ENCODE measurements around the gene NDUFS3.
"Not testable (repeated sequence)": the region's sequence is repeated elsewhere in the genome, so short reads cannot be mapped to it uniquely, and the experiment has no call there.

The NDUFS3 gene

DNA sequence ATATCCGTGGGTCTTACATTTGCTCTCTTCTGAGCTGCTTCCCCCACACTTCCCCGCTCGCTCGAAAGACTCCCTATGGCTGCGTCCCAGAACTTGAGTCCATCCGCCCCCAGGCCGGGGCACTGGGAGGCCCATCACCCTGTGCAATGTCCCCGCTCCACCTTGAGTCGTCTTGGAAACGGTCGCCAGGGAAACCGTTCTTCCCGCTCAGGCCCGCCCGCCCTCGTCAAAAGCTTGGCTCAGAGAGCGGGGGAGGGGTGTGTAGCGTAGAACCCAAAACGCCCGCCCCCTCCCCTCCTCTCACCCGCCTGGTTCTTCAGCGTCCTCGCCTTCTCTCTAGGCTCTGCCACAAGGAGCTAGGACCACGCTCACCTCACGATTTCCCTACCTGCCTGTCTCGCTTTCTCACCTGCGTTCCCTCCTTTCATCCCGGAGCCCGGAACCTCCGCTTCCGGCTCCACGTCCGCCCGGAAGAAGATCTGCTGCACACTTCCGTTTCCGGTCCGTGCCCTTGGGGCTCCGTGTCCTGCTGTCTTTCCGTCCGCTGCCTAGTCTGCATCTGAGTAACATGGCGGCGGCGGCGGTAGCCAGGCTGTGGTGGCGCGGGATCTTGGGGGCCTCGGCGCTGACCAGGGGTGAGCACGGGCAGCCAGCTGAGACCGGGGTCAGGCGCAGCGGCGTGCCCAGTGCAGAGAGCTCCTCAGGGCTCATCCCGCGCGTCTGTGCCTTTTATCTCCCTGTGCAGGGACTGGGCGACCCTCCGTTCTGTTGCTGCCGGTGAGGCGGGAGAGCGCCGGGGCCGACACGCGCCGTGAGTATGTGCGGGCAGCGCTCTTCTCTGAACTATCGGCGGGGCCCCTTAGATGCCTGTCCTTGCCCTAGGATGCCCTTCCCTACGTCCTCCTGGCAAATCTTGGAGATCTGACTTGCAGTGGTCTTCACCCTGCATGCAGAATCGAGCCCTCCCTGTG, at the start of gene NDUFS3, which contains the start of gene KBTBD4:
Gene NDUFS3 (plus strand): TSS at position 551 of the 971 bp plus-strand sequence. CDS start 18 bp downstream, at position 569.
Gene KBTBD4 (minus strand): TSS at position 447 of the 971 bp plus-strand sequence. CDS start 19 bp downstream, at position 428.
- DNase-seq: peak; percentile 88

DNA sequence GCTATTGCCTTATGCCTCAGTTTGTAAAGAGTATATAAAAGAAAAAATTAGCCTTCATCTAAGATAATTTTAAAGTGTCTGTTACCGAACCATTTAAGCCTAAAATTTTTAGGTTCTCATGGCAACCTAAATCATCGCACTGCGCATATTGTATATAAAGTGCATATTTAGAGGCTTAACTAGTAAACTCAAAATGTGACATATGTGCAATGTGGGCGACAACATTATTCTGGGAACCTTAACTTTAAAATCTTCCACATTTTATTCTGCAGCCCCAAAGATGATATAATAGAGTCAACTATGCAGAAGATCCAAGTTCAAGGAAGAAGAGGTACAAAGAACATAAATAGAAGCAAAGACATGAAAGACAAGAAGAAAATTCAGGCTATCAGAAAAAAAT, 48.9 kb upstream of the NDUFS3 start:
- no peak for DNase-seq

DNA sequence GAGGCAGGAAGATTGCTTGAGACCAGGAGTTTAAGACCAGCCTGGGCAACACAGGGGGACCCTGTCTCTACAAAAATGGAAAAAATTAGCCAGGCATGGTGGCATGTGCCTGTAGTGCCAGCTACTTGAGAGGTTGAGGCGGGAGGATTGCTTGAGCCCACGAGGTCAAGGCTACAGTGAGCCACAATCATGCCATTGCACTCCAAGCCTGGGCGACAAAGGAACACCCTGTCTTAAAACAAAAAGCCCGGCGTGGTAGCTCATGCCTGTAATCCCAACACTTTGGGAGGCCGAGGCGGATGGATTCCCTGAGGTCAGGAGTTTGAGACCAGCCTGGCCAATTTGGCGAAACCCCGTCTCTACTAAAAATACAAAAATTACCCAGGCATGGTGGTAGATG, 48.2 kb upstream of the NDUFS3 start:
- DNase-seq: not testable (repeated sequence)

DNA sequence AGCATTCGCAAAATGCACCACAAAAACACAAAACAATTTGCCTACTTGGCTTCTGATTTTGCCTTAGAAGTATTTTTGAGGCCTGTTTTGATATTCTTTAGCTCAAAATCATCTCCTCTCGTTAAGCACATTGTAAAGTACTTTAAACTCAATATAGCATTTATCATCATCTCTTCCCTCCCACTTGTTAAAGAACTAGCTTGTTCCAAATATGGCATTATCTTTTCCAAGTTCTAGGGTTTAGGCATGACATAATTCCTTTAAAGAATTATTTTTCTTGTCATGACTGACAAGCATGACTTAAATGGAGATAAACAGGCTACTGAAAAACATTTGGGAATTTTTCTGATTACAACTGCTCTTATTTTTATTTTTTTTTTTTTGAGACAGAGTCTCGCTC, 47.2 kb upstream of the NDUFS3 start:
- DNase-seq: no peak

DNA sequence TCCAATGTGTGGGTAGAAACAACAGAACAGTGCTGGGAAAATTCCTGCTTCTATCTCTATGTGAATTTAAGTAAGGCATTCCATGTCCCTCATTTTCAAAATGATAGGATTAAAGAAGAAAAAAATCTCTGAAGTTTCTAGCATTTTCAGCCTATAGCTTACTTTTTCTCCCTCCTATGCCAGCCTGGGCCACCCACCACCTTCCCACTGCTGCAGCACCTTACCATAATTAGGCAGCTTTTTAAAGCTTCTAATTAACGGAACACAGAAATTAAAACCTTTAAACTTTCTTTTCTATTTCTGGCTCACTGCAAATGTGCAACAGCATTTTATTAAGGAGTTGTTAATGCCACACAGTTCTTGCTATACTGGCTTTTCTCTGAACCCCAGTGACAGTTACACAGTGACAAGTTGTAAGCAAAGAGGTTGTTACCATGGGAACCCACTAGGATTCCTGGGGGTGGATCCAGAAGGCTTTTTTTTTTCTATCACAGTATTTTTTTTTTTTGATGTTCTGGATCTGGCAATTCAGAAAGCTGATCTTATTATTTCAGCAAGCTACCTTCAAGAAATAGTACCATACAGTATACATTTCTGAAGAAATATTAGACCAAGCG, 46.2 kb upstream of the NDUFS3 start:
- no peak for DNase-seq

DNA sequence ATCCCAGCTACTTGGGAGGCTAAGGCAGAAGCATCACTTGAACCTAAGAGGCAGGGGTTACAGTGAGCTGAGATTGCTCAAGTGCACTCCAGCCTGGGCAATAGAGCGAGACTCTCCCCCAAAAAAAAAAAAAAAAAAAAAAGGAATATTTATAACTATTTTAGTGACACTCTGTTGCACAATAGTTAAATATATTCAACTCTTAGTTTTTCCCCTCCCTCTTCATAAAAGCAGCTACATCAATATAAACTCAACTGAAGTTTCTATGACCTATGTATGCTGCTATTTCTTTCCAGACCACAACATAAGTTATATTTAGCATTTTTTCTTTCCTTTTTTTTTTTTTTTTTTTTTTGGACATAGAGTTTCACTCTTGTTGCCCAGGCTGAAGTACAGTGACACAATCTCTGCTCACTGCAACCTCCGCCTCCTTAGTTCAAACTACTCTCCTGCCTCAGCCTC, 45.2 kb upstream of the NDUFS3 start:
- no peak for DNase-seq

DNA sequence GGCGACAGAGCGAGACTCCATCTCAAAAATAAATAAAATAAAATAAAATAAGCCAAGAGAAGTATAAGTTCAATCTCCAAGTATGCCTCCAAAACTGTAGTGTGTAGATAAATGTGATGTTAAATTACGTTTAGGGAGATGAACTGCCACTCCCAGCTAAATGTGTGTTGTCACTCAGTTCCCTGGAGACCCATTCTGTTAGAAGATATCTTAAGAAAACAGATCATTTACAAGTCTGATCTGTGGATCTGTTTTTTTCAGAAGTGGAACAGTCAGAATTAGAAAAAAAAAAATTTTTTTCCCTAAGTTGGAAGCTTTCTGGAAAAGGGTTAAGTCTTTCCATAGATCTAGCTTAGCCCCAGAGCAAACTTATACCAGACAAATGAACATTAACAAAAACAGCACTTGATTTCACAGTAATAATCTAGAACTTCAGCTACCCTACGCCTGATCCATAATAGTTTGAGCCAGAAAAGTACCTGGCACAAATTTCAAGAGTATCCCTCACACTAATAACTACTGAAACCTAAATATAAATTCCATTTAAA, 44.1 kb upstream of the NDUFS3 start:
- DNase-seq: no peak

DNA sequence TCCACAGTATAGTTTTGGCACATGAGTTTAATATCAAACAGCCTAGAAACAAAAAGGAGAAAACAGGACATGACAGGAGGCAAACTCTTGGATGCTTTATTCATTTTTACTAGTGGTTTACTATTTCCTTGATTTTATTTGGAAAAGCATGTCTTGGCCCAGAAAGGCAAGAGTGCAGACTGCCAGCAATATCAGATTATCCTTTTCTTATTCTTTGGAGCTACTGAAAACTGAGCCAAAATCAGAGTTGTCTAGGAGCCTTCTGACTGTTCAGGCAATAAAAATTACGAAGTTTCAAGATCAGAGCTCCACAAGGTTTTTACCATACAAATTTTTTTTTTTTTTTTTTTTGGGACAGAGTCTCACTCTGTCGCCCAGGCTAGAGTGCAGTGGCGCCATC, 42.0 kb upstream of the NDUFS3 start:
- no peak for DNase-seq

DNA sequence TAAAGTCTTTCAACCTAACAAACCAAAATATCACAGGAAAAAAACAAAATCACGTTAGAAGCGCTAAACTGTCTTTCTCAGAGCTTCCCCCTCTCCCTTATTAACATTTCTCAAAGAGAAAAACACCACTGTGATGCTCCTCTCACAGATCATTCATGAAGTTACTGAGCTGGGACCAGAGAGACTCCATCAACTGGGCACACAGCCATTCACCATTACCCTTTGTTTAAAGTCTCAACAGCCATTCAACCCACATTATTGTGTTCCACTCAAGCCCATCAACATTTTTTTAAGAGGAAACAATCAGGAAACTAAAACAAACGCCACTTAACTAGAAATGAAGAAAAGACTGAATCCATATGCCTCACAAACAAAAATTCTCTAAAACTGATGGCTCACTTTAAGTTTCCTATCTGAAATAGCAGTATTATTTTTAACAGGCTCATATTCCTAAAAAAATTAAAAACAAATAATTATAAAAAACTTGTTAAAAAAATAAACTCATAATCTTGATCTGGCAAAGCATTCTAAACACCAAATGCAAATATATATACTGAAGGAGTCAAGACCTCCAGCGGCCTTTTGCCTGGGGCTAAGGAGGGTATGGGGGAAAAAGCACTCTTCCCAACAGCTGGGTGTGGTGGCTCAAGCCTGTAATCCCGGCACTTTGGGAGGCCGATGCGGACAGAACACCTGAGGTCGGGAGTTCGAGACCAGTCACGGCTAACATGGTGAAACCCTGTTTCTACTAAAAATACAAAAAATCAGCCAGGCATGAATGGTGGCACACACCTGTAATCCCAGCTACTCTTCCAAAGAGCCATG, 39.9 kb upstream of the NDUFS3 start:
- DNase-seq: no peak

DNA sequence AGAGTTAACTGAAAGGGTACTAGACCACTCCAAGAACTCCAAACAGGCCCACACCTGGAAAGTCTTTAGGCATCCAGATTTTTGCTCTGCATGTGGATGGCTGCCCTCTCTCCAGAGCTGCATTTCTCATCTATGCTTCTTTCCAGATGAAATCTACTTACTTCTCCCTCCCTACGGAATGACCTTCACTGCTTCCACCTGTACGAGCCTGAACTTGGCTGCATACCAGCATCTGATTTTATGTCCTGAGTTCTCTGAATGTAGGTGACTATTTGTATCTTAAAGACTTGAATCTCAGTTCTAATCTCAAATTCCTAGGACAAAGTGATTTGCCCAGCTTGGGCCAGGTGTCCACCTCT, 39.2 kb upstream of the NDUFS3 start:
- no peak for DNase-seq

DNA sequence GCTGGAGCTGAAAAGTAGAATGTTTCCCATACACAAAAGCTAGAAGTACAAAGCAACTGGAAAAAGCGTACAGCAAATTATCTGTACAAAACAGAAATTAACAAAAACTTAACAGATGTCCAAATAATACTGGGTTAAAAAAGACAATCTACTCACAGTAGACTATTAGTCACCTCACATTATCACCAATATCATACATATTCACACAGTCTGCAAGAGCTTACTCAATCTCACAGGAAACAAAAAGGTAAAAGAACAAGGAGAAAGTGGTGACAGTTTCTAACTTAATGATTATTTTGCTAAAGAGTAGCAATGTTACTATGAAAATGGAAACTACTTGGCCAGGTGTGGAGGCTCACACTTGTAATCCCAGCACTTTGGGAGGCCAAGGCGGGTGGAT, 37.8 kb upstream of the NDUFS3 start:
- DNase-seq: no peak

DNA sequence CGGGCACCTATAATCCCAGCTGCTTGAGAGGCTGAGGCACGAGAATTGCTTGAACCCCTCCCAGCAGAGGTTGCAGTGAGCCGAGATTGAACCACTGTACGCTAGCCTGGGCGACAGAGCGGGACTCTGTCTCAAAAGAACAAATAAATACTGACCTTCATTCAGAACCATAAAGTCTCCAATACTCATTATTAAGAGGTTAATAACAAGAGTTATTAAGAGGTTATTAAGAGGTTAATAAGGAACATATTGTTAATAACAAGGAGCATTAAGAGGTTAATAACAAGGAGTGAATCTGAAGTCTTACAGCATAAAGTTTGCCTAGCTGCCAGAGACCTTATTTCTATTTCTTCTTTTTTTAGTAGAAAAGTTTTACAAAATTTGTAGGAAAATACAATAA, 33.6 kb upstream of the NDUFS3 start:
- no peak for DNase-seq

DNA sequence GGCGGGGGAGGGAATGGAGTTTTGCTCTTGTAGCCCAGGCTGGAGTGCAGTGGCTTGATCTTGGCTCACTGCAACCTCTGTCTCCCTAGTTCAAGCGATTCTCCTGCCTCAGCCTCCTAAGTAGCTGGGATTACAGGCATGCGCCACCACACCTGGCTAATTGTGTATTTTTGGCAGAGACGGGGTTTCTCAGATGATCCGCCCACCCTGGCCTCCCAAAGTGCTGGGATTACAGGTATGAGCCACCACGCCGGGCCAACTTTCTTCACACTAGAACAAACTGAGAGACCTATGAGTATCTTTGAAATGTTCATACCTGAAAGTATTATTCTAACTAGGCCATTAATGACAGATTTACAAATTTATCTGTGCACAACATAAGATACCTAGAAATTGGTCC, 32.6 kb upstream of the NDUFS3 start:
- DNase-seq: not testable (repeated sequence)

DNA sequence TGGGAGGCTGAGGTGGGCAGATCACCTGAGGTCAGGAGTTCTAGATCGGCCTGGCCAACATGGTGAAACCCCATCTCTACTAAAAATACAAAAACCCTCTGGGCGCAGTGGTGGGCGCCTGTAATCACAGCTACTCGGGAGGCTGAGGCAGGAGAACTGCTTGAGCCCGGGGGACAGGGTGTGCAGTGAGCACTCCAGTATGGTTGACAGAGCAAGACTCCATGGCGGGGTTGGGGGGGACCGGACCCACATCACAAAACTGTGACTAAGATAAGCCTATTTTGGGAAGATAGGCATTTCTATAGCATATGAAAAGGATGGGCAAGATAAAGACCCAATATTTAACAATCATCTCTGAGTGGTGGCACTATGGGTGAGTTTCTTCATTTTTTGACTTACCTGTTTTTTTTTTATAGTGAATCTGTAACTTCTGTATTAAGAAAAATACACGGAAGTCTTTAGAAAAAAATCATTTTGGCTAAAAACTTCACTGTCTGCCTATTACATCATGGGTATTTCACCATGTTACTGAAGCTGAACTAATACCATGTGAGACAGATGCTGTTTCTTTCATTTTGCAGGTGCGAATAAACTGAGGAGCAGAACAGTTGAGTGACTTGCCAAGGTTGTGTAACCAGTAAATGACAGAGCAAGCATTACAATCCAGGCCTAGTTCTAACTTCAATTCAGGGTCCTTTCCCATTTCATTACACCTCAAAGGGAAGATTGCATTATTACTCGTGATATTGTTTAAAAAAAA, 28.4 kb upstream of the NDUFS3 start:
- DNase-seq: no peak

DNA sequence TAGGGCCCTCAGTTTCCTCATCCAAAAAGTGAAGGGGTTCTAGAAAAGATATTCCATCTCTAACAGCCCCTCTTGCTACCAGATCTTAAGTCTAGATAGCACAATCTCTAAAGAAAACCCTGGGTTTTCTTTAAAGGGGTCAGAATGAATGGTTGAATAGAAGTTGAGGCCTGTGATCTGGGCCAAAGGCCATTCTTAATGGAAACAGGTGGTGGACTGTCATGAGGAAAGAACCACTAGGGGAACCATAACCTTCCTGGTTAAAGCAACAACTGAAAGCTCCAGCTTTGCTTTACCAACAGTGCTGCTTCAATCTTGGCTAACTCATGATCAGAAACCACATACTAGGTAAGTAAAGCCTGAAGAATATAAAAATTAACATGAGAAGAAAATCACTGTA, 27.8 kb upstream of the NDUFS3 start:
- DNase-seq: peak; percentile 55

DNA sequence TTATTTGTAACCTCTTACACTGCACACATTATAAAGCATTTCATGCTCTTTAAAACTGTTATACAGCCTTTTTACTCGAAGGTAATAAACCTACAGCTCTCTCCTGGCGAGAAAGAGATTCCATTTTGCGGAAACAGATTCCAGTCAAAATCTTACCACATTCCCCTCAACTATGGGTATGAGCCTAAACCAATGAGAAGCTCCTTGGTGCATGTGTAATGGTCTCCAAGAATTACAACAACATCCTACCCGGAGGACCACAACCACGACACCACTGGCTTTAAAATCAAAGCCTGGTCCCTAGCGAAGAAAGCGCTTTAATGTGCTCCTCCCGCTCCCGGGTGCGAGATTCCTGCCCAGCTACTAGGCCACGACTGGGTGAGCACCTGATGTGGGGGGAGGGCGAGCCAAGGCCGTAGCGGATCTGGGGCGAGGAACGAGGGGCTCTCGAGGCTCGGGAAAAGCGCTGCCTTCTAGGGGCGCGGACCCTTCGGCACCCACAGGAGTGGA, 26.8 kb upstream of the NDUFS3 start:
- DNase-seq: peak; percentile 32

DNA sequence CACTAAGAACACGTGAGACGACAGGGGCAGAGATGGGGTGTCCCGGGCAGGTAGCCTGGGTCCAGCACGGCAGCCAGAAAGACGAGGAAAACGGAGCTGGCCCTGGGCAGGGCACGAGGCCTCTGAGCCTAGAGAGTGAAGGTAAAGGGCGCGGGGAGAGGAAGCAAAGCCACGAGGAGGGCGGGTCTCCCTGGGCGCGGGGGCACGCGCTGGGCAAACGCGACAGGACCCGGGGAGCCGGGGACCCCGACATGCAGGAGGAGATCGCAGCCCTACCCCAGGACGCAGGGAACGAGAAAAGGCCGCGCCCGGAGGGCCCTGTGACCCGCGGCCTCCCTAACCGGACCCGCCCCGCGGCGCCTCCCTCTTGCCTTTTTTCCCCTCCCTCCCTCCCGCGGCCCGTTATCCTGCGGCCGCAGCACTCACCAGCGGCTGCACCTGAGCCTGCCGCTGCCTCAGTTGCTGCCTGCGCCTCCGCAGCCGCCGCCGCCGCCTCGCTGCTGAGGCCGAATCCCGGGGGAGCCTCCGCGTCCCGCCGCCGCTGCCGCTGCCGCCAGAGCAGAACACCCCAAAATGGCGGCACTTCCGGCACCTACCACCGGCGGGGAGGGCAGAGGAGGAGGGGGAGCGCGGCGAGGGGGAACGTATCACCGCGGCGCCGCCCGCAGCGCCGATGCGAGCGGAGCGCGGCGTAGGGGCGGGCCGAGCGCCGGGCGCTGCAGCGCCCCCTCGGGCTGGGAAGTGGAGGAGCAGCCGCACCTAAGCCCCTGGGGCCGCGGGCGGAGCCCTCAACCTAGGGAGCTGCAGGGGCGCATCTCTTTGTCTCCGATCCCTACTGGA, 26.1 kb upstream of the NDUFS3 start, which contains the start of gene CELF1:
Gene CELF1 (minus strand): TSS at position 567 of the 840 bp plus-strand sequence. CDS start 53,609 bp downstream, outside the sequence.
- peak; percentile 91 for DNase-seq

DNA sequence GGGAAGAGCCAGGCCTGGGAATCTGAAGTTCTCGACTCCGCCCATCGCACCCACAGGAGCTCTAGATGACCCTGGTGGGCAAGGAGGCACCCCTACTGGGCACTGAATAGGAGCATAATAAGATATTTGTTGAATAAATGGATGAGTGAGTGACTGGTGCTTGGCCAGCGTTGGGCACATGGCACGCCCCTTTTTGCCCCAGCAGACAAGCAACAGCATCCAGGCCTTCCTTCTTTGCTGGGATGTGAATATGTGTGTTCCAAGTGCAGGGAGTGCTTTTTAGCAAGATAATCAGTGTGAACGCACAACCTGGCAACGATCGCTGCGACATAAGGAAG, 25.5 kb upstream of the NDUFS3 start:
- DNase-seq: no peak

DNA sequence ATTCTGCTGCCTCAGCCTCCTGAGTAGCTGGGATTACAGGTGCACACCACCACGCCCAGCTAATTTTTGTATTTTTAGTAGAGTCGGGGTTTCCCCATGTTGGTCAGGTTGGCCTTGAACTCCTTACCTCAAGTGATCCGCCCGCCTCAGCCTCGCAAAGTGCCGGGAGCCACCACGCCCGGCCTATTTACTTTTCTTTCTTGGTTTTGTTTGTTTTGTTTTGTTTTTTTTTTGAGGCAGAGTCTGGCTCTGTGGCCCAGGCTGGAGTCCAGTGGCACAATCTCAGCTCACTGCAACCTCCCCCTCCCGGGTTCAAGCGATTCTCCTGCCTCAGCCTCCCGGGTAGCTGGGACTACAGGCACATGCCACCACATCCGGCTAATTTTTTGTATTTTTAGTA, 21.9 kb upstream of the NDUFS3 start:
- DNase-seq: not testable (repeated sequence)

DNA sequence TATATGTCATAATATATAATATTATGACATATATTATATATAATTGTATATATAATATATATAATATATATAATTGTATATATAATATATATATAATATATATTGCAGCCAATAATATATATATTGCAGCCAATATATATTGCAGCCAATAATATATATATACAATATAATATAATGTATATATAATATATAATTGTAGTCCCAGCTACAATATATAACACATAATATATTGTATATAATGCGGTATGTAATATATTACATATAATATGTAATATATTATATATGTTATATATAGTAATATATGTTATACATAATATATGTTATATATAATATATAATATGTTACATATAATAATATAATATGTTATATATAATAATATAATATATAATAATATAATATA, 20.2 kb upstream of the NDUFS3 start:
- no peak for DNase-seq

DNA sequence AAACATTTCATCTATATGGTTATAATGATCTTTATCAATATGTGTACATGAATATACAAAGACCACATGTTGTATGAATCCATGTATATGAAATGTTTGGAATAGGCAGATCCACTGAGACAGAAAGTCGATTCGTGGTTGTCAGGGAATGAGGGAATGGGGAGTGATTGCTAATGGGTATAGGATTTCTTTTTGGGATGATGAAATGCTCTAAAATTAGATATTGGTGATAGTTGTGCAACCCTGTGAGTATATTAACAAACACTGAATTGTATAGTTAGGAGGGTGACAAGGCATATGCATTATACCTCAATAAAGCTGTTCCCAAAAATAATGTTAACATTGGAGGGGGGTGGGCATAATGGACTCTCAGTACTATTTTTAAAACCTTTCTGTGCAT, 18.4 kb upstream of the NDUFS3 start:
- no peak for DNase-seq
